HG03520 (cell line): ENCODE measurements around the gene GBA2.
A peak's percentile ranks its signal among the peaks of the same experiment; 100 is the strongest.

Experiments
- ATAC-seq: cut with Tn5 transposase; IDR thresholded peaks from one replicate; pipeline ENCODE4 v1.9.1; 2021; ENCODE audit warnings: mild to moderate bottlenecking, moderate library complexity; ENCODE audit not compliant: unreplicated experiment

The GBA2 gene

DNA sequence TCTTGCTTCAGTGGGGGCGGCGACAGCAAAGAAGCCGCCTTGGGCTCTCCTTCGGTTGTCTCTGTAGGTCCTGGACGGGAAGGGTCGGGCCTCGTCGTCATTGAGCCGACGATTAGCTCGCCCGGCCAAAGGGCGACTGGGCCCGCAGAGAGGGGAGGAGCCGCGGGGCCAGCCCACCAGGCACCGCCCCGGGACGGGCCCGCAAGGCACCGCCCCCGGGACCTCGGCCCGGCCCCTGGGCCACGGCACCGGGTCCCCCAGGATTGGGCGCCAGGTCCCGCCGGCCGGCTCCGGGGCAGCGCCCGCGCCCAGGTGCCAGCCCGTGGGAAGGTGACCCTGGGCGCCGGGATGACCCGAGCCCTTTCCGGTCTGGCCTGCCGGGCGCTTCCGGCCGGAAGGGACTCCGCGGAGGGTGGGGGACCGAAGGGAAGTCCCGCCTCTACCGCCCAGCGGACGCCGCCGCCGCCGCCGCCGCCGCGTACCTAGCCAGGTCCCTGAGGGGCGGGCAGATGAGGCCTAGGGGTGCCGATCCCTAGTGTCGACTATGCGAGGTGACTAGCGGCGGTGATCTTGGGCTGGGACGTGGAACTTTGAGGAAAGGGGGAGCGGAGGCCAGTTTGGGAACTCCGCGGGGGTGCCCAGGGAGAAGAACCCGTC is at the start of gene GBA2, which contains the start of gene RGP1:
Gene GBA2 (minus strand): TSS at position 371 of the 657 bp plus-strand sequence. CDS start 524 bp downstream, outside the sequence.
Gene RGP1 (plus strand): TSS at position 430 of the 657 bp plus-strand sequence. CDS start 469 bp downstream, outside the sequence.
- ATAC-seq: peak; percentile 64

DNA sequence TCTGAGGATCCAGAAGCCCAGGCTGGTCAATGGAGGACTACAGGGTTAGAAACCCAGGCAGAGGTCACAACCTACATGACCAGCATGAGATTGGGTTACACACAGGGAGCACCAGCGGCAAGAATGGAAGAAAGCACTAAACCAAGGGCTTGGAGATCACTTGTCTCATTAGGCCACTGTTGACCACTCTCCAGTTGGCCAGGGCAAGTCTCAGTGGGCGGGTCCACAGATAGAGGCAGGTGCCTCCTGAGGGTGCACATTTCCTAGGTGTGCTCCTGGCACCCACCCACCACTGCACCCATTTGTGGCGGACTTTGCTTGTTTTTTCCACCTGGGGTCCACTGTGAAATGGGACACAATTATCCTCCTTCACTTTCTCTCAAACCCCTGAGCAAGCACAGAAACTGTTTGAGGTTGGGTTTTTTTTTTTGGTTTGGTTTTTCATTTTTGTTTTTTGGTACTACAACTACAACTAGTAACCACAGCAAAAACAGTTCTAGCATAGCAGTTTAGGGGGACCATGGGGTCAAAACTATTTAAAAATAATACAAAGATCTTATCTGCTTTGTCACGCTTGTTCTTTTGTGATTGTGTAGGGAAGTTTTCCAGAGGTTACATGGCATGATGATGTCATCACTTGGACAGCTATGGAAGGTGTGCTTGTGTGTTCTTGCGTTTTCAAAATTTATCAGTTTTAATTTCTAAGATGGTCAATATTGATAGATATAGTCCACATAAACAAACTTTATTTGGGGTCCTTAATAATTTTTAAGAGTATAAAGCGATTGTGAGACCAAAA is 48.5 kb upstream of the GBA2 start:
- ATAC-seq: no peak

DNA sequence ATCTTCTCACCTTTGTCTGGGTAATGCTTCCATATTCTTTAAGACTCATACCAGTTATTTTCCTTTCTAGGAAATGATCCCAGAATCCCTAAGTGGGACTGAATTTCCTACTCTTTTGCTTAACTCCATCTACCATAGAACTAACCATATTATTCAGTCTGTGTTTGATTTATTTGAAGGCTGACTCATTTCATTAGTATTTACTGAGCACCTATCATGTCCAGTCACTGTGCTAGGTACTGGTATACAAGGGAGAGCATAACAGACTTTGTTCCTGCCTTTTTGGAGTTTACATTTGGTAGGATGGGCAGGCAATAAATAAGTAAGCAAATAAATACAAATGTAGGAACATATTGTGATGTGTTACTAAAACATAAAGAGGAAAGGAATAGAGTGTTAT is 46.7 kb upstream of the GBA2 start:
- ATAC-seq: no peak

DNA sequence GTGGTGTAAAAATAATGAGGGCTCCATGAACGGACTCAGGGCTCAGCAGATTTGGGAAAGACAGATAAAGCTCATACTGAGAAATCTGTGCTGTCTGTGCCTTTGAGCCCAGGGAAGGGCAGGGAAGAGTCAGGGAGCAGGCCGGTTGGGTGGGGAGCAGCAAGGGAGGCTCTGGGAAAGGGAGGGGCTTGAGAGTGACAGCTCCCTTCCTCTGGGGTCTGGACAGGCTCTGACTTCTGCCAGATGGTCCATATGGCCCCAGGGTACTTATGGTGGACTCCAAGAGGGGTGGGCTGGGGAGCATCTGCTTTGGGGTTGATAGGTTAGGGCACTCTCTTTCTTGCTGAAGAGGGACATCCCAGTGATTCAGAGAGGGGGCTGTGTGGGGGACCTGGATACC is 44.4 kb upstream of the GBA2 start:
- no peak for ATAC-seq

DNA sequence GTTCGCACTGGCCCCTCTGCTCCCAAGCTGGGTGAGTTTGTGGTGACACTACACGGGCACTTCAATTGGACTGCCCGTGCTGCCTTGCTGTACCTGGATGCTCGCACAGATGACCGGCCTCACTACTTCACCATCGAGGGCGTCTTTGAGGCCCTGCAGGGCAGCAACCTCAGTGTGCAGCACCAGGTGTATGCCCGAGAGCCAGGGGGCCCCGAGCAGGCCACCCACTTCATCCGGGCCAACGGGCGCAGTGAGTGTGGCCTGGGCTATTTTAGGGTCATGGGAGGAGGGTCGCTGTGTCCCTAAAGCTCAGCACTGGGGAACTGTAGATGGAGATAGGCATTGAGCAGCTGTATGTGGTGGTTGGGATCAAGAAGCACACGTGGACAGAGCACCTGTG is 43.8 kb upstream of the GBA2 start:
- ATAC-seq: no peak

DNA sequence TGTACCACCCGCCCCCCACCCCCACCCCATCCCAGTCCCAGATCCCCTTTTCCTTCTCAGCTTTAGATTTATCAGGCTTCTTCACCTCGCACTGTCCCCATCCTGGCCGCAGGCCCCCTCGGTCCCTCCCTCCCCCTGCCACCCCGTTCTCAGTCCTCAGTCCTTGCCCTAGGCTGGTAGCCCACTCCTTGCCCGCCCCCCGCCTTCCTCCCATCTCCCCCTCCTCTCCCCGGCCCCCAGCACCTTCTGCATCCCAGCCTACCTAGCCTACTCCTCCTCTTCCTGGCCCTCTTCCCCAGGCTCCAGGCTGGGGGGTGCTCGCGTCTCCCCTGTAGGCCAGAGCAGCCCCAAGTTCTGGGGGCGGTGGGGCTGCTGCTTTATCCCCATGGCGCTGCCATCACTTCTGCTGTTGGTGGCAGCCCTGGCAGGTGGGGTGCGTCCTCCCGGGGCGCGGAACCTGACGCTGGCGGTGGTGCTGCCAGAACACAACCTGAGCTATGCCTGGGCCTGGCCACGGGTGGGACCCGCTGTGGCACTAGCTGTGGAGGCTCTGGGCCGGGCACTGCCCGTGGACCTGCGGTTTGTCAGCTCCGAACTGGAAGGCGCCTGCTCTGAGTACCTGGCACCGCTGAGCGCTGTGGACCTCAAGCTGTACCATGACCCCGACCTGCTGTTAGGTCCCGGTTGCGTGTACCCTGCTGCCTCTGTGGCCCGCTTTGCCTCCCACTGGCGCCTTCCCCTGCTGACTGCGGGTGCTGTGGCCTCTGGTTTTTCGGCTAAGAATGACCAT is 43.2 kb upstream of the GBA2 start:
- ATAC-seq: no peak

DNA sequence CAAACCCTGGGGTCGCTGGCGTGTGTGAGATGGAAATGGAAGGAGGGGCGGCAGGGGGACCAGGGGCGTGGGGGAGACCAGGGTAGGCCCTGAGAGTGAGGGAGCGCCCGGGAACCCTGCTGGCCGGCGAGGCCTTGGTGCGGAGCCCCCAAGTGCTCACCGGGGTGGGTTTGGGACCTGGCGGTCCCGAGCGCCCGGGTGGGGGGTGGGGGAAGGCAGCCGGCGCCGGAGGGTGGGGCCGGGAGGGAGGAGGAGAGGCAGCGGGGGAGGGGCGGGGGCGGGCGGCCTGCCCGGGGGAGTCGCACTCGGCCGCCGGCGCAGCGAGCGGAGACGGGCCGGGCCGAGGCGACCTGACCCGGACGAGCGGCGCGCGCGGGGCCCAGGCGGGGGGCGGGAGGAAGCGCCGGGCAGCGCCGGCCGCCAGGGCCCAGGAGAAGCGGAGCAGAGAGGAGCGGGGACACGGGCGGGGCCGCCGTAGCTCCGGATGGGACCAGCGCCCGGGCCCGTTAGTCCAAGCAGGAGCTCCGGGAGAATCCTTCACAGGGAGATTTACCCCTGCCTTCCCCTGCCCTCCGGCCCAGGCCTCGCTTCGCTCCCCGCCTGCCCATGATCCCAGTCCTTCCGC is 42.4 kb upstream of the GBA2 start, which contains the start of gene NPR2:
Gene NPR2 (plus strand): TSS at position 295 of the 625 bp plus-strand sequence. CDS start 818 bp downstream, outside the sequence.
- ATAC-seq: no peak

DNA sequence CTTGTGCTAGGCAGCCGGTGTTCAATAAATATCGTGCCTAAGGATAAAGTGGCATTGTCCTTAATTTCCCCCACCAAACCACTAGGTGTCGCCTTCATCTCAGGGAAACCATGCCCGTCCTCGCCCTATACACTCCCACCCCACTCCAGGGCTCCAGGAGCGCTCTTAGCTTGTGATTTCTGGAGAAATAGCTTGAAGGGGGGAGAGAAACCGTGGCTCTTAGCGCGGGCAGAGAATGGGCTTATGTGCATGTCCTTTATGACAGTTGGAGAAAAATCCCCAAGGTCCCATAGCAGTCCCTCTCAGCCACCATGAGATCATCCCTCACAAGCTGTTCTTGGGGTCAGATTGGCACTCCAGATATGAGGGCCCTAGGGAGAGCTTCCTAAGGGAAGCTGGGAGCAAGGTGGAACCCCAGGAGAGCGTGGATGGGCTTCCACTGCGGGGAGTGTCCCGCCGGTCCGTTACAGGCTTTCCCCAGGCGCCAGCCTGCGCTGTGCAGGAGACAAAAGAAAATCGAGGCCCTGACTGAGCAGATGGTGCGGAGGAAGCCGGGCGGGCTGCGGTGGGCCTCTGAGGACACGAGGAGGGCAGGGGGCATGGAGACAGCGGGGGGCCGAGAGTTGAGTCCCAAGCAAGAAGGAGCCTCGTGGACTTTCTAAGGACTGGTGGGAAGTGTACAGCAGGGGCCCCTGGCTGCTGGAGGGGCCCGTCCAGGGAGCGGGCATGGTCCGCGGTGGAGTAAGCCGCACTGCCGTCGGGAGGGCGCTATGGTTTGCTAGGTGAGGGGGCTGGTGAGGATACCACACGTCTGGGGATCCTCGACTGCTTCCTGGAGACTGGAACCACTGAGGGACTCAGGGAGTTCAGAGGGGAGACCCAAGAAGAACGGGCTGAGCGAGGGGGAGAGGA is 41.6 kb upstream of the GBA2 start:
- no peak for ATAC-seq

DNA sequence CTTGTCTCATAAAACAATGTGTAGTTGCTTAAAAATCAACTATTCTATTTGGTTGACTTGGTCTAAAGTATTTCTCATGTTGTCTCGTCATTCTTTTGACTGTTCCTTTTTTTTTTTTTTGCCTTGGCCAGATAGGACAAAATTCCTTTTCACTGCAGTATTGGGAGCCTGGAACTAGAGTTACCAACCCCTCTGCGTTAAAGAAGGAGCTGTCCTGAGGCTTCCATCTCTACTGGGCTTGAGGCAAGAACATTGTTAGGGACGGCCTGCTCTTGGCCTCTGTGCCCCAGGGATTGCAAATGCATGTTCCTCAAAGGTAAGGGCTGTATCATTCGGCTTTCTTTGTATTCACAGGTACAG is 41.0 kb upstream of the GBA2 start:
- ATAC-seq: no peak

DNA sequence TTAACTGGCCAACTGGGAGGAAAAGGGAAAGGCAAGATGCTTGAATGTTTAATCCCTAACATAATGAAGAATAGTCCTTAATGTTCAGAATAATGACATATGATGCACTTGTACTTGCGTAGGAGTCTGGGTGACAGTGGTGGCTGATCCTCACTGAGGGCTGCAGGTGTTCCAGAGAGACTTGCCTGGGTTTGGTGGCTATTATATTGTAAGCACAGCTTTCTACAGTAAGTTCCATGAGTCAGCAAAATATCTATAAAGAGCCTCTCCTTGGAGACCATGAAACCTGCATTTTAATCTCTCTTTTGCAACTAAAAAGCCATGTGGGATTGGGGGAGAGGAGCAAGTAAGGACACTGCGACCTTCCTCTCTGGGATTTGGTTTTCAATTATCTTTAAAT is 40.5 kb upstream of the GBA2 start:
- ATAC-seq: no peak

DNA sequence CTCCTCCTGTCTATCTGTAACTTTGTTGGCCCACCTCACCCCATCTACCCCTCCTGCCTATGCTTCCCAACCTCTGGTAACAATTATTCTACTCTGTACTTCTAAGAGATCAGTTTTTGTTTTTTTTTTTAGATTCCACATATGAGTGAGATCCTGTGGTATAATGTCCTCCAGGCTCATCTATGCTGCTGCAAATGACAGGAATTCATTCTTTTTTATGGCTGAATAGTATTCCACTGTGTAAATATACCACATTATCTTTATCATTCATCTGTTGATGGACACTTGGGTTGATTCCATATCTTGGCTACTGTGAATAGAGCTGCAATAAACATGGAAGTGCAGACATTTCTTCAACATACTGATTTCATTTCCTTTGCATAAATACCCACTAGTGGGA is 34.4 kb upstream of the GBA2 start:
- ATAC-seq: no peak

DNA sequence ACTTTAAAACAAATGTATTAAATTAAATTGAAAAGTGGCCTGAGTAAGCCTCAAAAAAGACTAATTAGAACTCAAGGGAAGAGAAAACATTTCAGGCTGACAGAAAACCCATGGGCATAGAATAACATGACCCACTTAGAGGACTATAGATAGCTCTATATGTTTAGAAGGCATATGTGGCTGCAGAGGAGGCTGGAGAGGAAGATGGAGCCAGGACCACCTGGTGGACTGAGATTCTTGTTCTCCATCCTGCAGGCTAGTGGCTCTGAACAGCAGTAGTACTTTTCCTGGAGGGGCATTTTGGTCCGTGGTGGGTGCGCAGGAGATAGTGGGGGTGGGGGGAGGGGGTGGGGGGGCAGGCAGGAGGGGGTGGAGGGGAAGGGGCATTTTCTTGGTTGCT is 32.0 kb upstream of the GBA2 start:
- ATAC-seq: no peak

DNA sequence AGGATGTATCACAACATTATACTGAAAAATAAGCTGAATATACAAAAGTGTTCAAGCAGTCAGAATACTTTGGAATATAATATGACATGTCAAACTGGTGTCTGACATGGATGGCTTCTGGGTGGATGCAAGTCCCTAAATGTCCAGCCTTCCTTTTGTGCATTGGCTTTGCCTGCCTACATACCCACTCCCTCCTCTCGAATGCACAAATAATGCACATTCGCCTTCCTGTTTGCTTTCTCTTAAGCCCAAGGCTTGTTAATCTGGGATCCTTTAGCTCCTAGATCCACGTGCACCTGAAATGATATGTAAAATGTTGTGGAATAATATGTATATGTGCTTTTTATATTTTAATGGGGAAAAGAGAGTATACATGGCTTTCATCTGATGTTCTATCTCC is 29.5 kb upstream of the GBA2 start:
- no peak for ATAC-seq

DNA sequence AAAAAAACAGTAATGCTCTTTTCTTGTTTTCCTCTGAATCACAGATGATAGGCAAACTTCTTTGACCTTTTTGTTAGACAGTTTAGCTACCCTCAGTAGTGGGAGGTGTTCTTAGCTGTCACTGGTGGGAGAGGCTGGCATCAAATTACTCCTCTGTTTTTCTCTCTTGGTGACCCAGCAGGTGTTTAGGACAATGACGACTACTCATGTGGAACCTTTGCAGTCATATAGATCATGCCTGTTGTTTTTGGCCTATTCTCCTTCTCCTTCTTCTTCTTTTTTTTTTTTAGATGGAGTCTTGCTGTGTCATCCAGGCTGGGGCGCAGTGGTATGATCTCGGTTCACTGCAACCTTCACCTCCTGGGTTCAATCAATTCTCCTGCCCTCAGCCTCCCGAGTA is 27.0 kb upstream of the GBA2 start:
- no peak for ATAC-seq

DNA sequence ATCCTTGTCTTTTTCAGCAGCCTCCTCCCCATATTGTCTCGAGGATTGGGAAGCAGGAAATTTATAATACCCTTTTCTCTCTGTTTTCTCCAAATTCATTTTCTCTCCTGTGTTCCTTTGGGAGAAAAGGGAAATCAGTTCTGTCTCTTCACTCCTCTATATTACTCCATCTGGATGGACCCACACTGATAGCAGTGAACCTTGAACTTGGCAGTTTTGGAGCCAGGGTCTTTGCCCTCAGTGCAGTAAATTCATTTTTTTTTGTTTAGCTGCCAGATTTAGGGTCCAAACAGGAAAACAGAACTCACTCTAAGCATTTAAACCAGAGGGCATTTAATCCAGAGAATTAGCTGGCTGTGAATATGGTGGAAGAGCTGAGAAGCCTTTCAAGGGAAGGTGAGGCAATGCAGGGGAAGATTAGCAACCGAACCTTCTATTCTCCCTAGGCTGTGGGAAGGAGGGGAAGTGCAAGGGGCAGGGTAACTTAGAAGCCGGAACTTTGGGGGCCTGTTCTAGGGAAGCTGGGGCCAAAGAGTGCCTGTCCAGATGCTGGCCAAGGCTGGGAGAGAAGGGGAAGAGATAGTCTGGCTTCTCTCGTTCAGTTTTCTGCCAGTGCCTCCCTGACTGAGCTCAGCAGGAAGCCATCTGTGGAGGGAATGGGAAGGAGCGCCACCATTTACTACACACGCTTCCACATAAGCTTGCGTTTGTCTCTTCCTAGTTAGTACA is 26.0 kb upstream of the GBA2 start:
- no peak for ATAC-seq

DNA sequence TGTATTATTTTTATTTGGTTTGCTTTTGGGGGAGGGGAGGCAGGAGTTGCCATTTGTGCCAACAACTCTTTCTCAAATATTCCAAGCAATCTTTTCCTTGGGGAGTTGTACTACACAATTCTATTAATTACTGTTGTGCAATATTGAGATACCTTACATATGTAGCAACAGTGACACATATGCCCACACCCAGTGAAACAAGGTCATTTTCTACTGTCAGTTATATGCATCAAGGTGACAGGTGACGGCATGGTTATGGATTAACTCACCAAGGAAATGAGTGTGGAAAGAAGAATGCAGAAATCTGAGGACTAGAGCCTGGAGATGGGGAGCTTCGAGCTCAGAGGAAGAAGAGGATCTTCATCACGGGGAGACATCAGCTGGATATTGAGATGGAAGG is 22.9 kb upstream of the GBA2 start:
- no peak for ATAC-seq

DNA sequence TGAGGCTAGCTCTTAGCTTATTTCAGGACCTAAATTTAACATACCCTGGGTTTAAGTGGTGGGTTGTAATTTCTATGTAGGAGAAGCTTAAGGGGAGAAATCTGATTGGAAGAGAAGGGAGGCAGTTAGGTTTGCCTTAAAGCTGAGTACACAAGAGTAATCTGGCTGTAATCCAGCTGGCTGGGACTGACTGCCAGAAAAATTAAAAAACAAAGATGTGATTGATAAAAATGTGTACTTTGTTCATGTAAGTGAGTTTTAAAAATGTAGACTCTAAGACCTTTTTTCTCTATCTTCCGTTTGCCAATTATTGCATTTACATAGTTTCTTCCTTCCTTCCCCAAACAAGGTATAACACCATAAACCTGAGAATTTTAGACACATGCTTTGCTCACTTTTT is 22.5 kb upstream of the GBA2 start:
- no peak for ATAC-seq

DNA sequence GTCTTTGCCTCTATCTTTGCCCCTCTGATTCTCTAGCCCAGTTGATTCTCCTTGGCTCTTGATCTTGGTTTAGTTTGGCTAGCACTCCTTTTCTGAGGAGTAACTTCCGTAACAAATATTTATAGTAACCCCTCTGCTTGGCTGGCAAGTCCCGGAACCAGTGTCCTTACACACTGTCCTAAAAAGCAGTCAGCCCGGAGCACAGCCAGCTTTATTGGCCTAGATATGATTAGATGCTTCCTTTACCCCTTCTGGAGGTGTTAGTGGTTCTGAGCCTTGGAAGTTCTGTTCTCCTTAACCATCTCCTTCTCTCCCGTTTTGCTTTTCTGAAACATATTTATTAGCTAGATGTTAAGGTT is 22.0 kb upstream of the GBA2 start:
- ATAC-seq: no peak

DNA sequence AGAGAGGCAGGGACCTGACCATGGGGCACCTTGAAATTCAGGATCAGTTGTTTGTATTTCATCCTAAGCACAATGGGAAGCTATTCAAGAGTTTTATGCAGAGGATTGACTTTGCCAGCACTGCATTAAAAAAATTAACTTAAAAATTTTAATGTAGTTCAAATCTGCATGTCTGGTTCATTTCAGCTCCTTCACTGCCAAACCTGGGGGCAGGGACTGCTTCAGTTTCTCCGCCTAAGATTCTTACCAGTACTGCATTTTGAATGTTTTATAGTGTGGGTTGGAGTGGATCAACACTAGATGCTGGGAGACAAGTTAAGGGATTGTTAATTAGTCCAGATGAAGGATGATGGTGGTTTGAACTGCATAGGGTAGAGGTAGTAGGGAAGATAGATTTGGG is 20.7 kb upstream of the GBA2 start:
- ATAC-seq: no peak

DNA sequence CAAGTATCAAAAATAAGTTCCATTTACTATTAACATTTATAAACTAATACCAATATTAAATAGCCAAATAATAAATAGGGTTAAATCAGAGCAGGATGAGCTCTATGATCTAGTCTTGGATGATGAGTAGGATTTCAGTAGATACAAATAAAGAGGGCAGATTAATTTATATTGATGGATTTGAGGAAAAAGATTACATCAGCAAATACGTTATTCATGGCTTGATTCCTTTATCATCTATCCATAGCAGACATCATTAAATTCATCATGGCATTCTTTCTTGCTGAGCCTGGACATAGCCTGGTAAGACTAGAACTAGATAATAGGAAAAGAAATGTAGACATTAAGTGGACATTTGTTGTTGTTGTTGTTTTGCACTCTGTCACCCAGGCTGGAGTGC is 18.4 kb upstream of the GBA2 start:
- ATAC-seq: no peak
